Activated CD8-positive, alpha-beta T cell treated with anti-CD3 and anti-CD28 coated beads for 36 hours (primary cell): ENCODE results near the gene CYTH1. TPM values are rescaled to one million over a fixed set of nuclear protein-coding genes. Genes with fewer than 3 reads are reported as not detected.

Experiments
- ATAC-seq: fragments of 200-7000 bp; cut with Tn5 transposase; one replicate; pipeline ENCODE4 v1.10.0; 2021; ENCODE audit warnings: mild to moderate bottlenecking, moderate library complexity
- CTCF ChIA-PET: fragments of 350-600 bp; sonication (Branson Sonifier 250); formaldehyde crosslinking; loops from one replicate; lab custom pipeline; 2021; ENCODE audit warnings: antibody characterized with exemption; lab: Charles Lee
- POLR2A ChIA-PET: fragments of 350-600 bp; sonication (Branson Sonifier 250); formaldehyde crosslinking; loops from one replicate; lab custom pipeline; 2021; ENCODE audit warnings: antibody characterized with exemption; lab: Charles Lee
- DNase-seq: peaks from one replicate; pipeline ENCODE4 v3.0.0-alpha.2; 2020
- H3K27ac Mint-ChIP-seq: one replicate; pipeline ENCODE4 v1.8.0; 2021; ENCODE audit warnings: mild to moderate bottlenecking, mixed read lengths
- H3K27me3 Mint-ChIP-seq: one replicate; pipeline ENCODE4 v1.8.0; 2021; ENCODE audit warnings: mixed read lengths
- H3K36me3 Mint-ChIP-seq: one replicate; pipeline ENCODE4 v1.8.0; 2021; ENCODE audit warnings: low read depth, mixed read lengths
- H3K4me1 Mint-ChIP-seq: one replicate; pipeline ENCODE4 v1.8.0; 2021; ENCODE audit warnings: low read depth, mixed read lengths
- H3K4me3 Mint-ChIP-seq: one replicate; pipeline ENCODE4 v1.8.0; 2021; ENCODE audit warnings: mild to moderate bottlenecking, moderate library complexity, mixed read lengths
- H3K9me3 Mint-ChIP-seq: one replicate; pipeline ENCODE4 v1.8.0; 2021; ENCODE audit warnings: mixed read lengths
- intact Hi-C: fragments of 100-400 bp; cut with micrococcal nuclease; formaldehyde crosslinking; loops from one replicate; pipeline ENCODE4 v1.10.0; 2022
- total RNA-seq, 2 experiments: library from RNA; stranded (reverse); gene quantifications; one replicate each; pipeline ENCODE4 v1.2.3, GENCODE V29; 2021
- TF ChIP-seq, protein P1 (sequence below): fragments of 200-600 bp; IDR thresholded peaks from one replicate; pipeline ENCODE4 v1.8.0; 2022; ENCODE audit warnings: antibody characterized with exemption, mild to moderate bottlenecking

CYTH1 gene
- total RNA-seq, 2 experiments from 2014 or later, result 95.1 to 96.0 TPM

DNA sequence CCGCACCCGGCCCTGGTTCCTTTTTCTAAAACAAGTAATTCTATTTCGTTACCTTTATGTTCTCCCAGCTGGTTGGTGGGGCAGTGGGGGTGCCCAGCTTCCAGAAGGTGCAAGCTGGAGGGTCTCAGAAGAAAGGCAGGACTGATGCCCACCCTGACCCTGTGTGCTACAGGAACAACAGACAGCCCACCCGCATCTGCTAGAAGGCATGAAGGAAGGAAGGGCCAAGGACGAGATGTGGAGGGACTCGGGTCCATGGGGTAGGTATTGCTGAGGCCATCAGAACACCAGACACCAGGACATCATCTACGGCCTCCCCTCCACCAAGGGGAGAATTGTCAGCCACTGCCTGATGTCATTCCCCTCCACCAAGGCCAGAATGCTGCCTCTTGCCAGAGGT, 6.4 kb upstream of the CYTH1 start:
- ChIA-PET POLR2A (interaction anchor here (1.0 to 1.5 kb wide), 2 partner anchors 12 to 14 kb away, joined by 3 to 4 read pairs; no protein-coding TSS in a partner anchor), CTCF (interaction anchor here (1.5 to 2.5 kb wide), 2 partner anchors 12 to 31 kb away, joined by 5 to 15 read pairs; no protein-coding TSS in a partner anchor)
- no peaks in the 10 kb centered on the region for H3K9me3 Mint-ChIP-seq
- intact Hi-C loops, result no loop called here
- DNase-seq, result no peak
- peaks cover 22% of the 10 kb centered on the region for H3K36me3 Mint-ChIP-seq
- H3K27me3 Mint-ChIP-seq, result no peaks in the 10 kb centered on the region
- H3K4me3 Mint-ChIP-seq, result no peak overlapping the region
- ATAC-seq, result no peak
- TF ChIP-seq, protein P1, sequence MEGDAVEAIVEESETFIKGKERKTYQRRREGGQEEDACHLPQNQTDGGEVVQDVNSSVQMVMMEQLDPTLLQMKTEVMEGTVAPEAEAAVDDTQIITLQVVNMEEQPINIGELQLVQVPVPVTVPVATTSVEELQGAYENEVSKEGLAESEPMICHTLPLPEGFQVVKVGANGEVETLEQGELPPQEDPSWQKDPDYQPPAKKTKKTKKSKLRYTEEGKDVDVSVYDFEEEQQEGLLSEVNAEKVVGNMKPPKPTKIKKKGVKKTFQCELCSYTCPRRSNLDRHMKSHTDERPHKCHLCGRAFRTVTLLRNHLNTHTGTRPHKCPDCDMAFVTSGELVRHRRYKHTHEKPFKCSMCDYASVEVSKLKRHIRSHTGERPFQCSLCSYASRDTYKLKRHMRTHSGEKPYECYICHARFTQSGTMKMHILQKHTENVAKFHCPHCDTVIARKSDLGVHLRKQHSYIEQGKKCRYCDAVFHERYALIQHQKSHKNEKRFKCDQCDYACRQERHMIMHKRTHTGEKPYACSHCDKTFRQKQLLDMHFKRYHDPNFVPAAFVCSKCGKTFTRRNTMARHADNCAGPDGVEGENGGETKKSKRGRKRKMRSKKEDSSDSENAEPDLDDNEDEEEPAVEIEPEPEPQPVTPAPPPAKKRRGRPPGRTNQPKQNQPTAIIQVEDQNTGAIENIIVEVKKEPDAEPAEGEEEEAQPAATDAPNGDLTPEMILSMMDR, result no peak
- no peak overlapping the region for H3K27ac Mint-ChIP-seq
- peaks cover 56% of the 10 kb centered on the region for H3K4me1 Mint-ChIP-seq

DNA sequence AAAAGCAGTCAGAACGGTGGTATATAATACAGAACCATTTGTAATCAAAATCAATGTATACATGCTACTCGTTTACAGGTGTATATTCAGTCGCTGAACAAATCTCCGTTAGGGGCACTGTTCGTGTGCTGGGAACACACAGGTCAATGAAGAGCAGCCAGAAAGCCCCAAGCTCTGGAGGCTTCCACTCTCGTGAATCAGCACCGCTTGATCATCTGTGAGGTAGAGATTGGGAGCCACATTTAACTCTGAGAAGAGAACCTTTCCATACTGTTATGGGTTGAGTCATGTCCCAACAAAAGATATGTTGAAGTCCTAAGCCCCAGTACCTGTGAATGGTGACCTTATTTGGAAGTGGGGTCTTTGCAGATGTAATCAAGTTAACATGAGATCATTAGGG, 5.4 kb upstream of the CYTH1 start:
- Mint-ChIP-seq H3K4me3 (no peak overlapping the region), H3K36me3 (peaks cover 19% of the 10 kb centered on the region), H3K27ac (peak overlapping the region; percentile 46), H3K4me1 (peaks cover 58% of the 10 kb centered on the region), H3K27me3 (no peaks in the 10 kb centered on the region), H3K9me3 (no peaks in the 10 kb centered on the region)
- CTCF ChIA-PET, result no interaction called here
- intact Hi-C loops, result no loop called here
- ATAC-seq, result no peak
- no peak for DNase-seq
- POLR2A ChIA-PET, result interaction anchor here (0.9 to 2.1 kb wide), 2 partner anchors 10 to 22 kb away, joined by 3 to 5 read pairs; no protein-coding TSS in a partner anchor
- TF ChIP-seq, protein P1, result no peak

DNA sequence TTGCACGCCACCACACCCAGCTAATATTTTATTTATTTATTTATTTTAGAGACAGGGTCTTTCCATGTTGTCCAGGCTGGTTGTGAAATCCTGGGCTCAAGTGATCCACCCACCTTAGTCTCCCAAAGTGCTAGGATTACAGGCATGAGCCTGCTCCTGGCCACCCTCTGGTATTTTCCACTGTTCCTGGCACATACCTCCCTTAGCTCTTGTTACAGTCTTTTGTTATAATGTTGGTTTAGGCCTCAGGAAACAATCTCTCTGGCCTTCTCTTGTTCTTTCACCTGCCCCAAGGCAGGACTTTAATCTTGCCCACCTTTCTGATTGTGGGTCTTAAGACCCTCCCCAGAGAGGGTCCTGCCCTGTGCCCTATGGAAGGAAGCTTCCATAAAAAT, 3.6 kb upstream of the CYTH1 start:
- Mint-ChIP-seq H3K27ac (no peak overlapping the region), H3K27me3 (no peaks in the 10 kb centered on the region), H3K36me3 (peaks cover 14% of the 10 kb centered on the region), H3K9me3 (no peaks in the 10 kb centered on the region), H3K4me1 (peaks cover 48% of the 10 kb centered on the region), H3K4me3 (no peak overlapping the region)
- ChIA-PET CTCF (interaction anchor here (0.7 to 2.2 kb wide), 2 partner anchors 76 kb away, joined by 3 to 6 read pairs; no protein-coding TSS in a partner anchor), POLR2A (interaction anchor here (0.8 to 2.4 kb wide), 9 partner anchors 8 to 297 kb away, joined by 3 to 12 read pairs (median 3); no protein-coding TSS in a partner anchor)
- DNase-seq (no peak), ATAC-seq (no peak)
- TF ChIP-seq, protein P1, result no peak
- intact Hi-C loops, result no loop called here

DNA sequence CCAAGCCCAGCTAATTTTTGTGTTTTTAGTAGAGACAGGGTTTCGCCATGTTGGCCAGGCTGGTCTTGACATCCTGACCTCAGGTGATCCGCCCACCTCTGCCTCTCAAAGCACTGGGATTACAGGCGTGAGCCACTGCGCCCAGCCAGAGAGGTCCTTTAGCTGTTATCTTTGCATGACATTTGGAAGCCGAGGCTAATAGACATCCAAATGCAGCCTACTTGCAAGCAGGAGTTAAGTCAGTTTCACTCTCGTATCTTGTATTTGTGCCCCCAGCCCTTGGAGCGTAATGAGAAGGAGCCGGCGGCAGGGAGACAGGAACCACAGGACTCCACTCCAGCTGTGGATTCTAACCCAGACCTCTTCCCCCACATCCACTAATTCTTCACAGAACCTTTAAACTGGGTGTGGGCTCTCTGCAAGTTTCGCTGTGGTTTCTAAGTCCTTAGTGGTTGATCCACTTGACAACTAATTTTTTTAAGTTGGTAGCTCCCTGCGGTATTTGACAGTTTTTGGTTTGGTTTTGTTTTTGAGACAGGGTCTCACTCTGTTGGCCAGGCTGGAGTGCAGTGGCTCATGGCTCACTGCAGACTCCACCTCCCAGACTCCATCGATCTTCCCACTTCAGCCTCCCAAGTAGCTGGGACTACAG, 3.1 kb upstream of the CYTH1 start:
- Mint-ChIP-seq H3K4me1 (peaks cover 44% of the 10 kb centered on the region), H3K27me3 (no peaks in the 10 kb centered on the region), H3K4me3 (no peak overlapping the region), H3K27ac (no peak overlapping the region), H3K36me3 (peaks cover 11% of the 10 kb centered on the region), H3K9me3 (no peaks in the 10 kb centered on the region)
- DNase-seq, result no peak
- no peak for ATAC-seq
- intact Hi-C loops, result no loop called here
- ChIA-PET POLR2A (interaction anchor here (0.8 to 2.4 kb wide), 11 partner anchors 9 to 296 kb away, joined by 3 to 12 read pairs (median 3); no protein-coding TSS in a partner anchor), CTCF (interaction anchor here (1.8 to 2.2 kb wide), 2 partner anchors 20 to 76 kb away, joined by 6 read pairs; no protein-coding TSS in a partner anchor)
- TF ChIP-seq, protein P1, result no peak

DNA sequence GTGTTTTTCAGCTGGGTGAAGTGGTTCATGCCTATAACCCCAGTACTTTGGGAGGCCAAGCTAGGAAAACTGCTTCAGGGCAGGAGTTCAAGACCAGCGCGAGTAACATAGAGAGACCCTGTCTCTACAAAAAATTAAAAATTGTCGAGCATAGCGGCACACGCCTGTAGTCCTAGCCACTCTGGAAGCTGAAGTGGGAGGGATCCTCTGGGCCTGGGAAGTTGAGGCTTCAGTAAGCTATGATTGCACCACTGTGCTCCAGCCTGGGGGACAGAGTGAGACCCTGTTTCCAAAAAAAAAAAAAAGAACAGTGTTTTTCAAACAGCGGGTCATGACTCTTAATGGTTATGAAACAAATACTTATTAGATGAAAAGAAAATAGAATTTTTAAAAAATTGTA, 2.3 kb upstream of the CYTH1 start:
- H3K9me3 Mint-ChIP-seq, result no peaks in the 10 kb centered on the region
- ChIA-PET POLR2A (interaction anchor here (0.7 to 2.4 kb wide), 7 partner anchors 9 to 35 kb away, joined by 3 to 12 read pairs (median 4); no protein-coding TSS in a partner anchor), CTCF (interaction anchor here (0.7 to 2.2 kb wide), 5 partner anchors 9 to 75 kb away, joined by 3 to 6 read pairs (median 4); no protein-coding TSS in a partner anchor)
- TF ChIP-seq, protein P1, result no peak
- DNase-seq, result no peak
- H3K4me1 Mint-ChIP-seq, result peaks cover 46% of the 10 kb centered on the region
- no peak overlapping the region for H3K4me3 Mint-ChIP-seq
- H3K36me3 Mint-ChIP-seq, result peaks cover 13% of the 10 kb centered on the region
- no peaks in the 10 kb centered on the region for H3K27me3 Mint-ChIP-seq
- intact Hi-C loops, result no loop called here
- H3K27ac Mint-ChIP-seq, result peak overlapping the region; percentile 64
- ATAC-seq, result no peak
